HCT116 (cell line): Measurements from ENCODE around the gene WASF2.

Experiments
- CBX3 ChIP-seq: IDR thresholded peaks from 2 replicates; pipeline ENCODE4 v1.6.1; 2012; ENCODE audit warnings: low read depth
- CEBPB ChIP-seq: IDR thresholded peaks from 2 replicates; pipeline ENCODE4 v1.6.1; 2012; ENCODE audit warnings: low read depth
- EGR1 ChIP-seq: IDR thresholded peaks from 2 replicates; pipeline ENCODE4 v1.6.1; 2012; ENCODE audit warnings: low read depth
- EZH2 ChIP-seq: fragments of 200-600 bp; sonication (generic); IDR thresholded peaks from 2 replicates; pipeline ENCODE4 v1.6.1; 2017; ENCODE audit warnings: antibody characterized with exemption, mixed run types
- JUND ChIP-seq: IDR thresholded peaks from 2 replicates; pipeline ENCODE4 v1.6.1; 2012
- POLR2A ChIP-seq: IDR thresholded peaks from 2 replicates; pipeline ENCODE4 v1.7.0; 2011; ENCODE audit warnings: borderline replicate concordance; ENCODE audit not compliant: insufficient read depth, insufficient read length; ENCODE audit errors: extremely low read depth
- RAD21 ChIP-seq: IDR thresholded peaks from 2 replicates; pipeline ENCODE4 v1.6.1; 2012; ENCODE audit warnings: low read depth, mild to moderate bottlenecking
- SIN3A ChIP-seq: IDR thresholded peaks from 2 replicates; pipeline ENCODE4 v1.6.1; 2012; ENCODE audit warnings: low read depth
- SP1 ChIP-seq: IDR thresholded peaks from 2 replicates; pipeline ENCODE4 v1.6.1; 2012; ENCODE audit warnings: low read depth
- ZFX ChIP-seq: fragments of 450-650 bp; IDR thresholded peaks from 2 replicates; pipeline ENCODE4 v1.6.1; 2017
- TF ChIP-seq, protein P1 (sequence below), 3 experiments: fragments of 200-600 bp in 1 of 3; sonication (generic) in 1 of 3; IDR thresholded peaks in 2 of 3; conservative IDR thresholded peaks in 1 of 3; 2 replicates each; pipeline ENCODE4 v1.5.1; 2012 to 2017; ENCODE audit warnings: low read depth in 2 of 3, low read length in 2 of 3, antibody characterized with exemption in 1 of 3, borderline replicate concordance in 1 of 3, control low read depth in 1 of 3, mild to moderate bottlenecking in 1 of 3, mixed read lengths in 1 of 3, mixed run types in 1 of 3, moderate library complexity in 1 of 3; ENCODE audit not compliant: insufficient read depth in 1 of 3
- TF ChIP-seq, protein P2 (sequence below): IDR thresholded peaks from 2 replicates; pipeline ENCODE4 v1.6.1; 2011; ENCODE audit warnings: mild to moderate bottlenecking, low read length, moderate library complexity; ENCODE audit not compliant: insufficient replicate concordance; ENCODE audit errors: extremely low read depth
- TF ChIP-seq, protein P3 (sequence below): IDR thresholded peaks from 2 replicates; pipeline ENCODE4 v1.6.1; 2012

DNA sequence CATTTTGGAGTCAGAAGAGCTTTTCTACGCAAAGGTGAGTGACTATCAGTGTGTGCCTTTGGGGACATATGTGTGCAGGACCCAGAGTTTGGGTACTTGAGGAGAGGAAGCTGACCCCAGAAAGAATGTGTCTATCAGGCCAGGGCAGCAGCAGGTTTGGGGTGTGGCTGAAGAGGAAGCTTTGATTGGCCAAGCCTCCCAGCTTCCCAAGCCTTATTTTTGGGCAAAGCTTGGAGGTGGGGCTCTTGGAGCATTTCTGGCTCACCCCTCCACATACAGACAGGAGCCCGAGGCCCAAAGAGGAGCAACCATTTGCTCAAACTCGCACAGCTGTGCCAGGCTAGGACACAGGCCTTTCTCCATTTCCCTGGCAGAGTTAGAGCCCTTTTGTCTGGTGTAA, 92.9 kb downstream of the WASF2 start:
- no peak for TF ChIP-seq JUND
- no peak for TF ChIP-seq POLR2A
- TF ChIP-seq, protein P1, sequence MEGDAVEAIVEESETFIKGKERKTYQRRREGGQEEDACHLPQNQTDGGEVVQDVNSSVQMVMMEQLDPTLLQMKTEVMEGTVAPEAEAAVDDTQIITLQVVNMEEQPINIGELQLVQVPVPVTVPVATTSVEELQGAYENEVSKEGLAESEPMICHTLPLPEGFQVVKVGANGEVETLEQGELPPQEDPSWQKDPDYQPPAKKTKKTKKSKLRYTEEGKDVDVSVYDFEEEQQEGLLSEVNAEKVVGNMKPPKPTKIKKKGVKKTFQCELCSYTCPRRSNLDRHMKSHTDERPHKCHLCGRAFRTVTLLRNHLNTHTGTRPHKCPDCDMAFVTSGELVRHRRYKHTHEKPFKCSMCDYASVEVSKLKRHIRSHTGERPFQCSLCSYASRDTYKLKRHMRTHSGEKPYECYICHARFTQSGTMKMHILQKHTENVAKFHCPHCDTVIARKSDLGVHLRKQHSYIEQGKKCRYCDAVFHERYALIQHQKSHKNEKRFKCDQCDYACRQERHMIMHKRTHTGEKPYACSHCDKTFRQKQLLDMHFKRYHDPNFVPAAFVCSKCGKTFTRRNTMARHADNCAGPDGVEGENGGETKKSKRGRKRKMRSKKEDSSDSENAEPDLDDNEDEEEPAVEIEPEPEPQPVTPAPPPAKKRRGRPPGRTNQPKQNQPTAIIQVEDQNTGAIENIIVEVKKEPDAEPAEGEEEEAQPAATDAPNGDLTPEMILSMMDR (IDR thresholded peaks at IDR 0.05 in 2 of 3, conservative IDR thresholded peaks at IDR 0.05 in 1 of 3; ENCODE audit: borderline replicate concordance in 1 of 3, insufficient read depth in 1 of 3, low read depth in 2 of 3, low read length in 2 of 3): no peak
- TF ChIP-seq EZH2: no peak
- TF ChIP-seq, protein P2, sequence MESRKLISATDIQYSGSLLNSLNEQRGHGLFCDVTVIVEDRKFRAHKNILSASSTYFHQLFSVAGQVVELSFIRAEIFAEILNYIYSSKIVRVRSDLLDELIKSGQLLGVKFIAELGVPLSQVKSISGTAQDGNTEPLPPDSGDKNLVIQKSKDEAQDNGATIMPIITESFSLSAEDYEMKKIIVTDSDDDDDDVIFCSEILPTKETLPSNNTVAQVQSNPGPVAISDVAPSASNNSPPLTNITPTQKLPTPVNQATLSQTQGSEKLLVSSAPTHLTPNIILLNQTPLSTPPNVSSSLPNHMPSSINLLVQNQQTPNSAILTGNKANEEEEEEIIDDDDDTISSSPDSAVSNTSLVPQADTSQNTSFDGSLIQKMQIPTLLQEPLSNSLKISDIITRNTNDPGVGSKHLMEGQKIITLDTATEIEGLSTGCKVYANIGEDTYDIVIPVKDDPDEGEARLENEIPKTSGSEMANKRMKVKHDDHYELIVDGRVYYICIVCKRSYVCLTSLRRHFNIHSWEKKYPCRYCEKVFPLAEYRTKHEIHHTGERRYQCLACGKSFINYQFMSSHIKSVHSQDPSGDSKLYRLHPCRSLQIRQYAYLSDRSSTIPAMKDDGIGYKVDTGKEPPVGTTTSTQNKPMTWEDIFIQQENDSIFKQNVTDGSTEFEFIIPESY: no peak
- TF ChIP-seq SP1: no peak
- TF ChIP-seq CEBPB: no peak
- TF ChIP-seq, protein P3, sequence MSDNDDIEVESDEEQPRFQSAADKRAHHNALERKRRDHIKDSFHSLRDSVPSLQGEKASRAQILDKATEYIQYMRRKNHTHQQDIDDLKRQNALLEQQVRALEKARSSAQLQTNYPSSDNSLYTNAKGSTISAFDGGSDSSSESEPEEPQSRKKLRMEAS: no peak
- no peak for TF ChIP-seq ZFX
- no peak for TF ChIP-seq EGR1
- TF ChIP-seq RAD21: no peak
- no peak for TF ChIP-seq CBX3
- no peak for TF ChIP-seq SIN3A
